H1 (cell line): ENCODE measurements around the gene ZNF619. TPM values are rescaled to one million over a fixed set of nuclear protein-coding genes. Genes with fewer than 3 reads are reported as not detected.

Experiments
- ASH2L ChIP-seq: fragments of 200-600, 300-600 bp; sonication (generic); IDR thresholded peaks from one replicate; pipeline ENCODE4 v1.7.1; 2017; ENCODE audit warnings: low read length
- CTCF ChIP-seq, 3 experiments: IDR thresholded peaks; 1 replicate in 2 of 3; 2 replicates in 1 of 3; pipeline versions ENCODE4 v1.5.1 to v1.6.1; 2011; ENCODE audit warnings: low read length in 3 of 3, mild to moderate bottlenecking in 3 of 3, inconsistent platforms in 2 of 3, low read depth in 1 of 3, moderate library complexity in 1 of 3; ENCODE audit not compliant: insufficient read depth in 1 of 3; ENCODE audit errors: control extremely low read depth in 1 of 3
- GTF2F1 ChIP-seq: IDR thresholded peaks from 2 replicates; pipeline ENCODE4 v1.6.1; 2012; ENCODE audit warnings: low read depth, low read length, improper control_type of control experiment, borderline replicate concordance
- JUND ChIP-seq: IDR thresholded peaks from 2 replicates; pipeline ENCODE4 v1.6.1; 2011; ENCODE audit warnings: mild to moderate bottlenecking, improper control_type of control experiment, low read length
- NANOG ChIP-seq: IDR thresholded peaks from 2 replicates; pipeline ENCODE4 v1.6.1; 2011; ENCODE audit warnings: low read length, low read depth, mild to moderate bottlenecking, inconsistent platforms; ENCODE audit not compliant: insufficient read depth, poor library complexity, severe bottlenecking
- POU5F1 ChIP-seq: IDR thresholded peaks from 2 replicates; pipeline ENCODE4 v1.6.1; 2011; ENCODE audit warnings: low read depth, mild to moderate bottlenecking, low read length, moderate library complexity
- RBBP5 ChIP-seq: IDR thresholded peaks from 2 replicates; pipeline ENCODE4 v1.7.1; 2012; ENCODE audit warnings: low read depth, mild to moderate bottlenecking, inconsistent platforms, low read length, moderate library complexity, borderline replicate concordance
- RFX5 ChIP-seq: IDR thresholded peaks from 2 replicates; pipeline ENCODE4 v1.6.1; 2011; ENCODE audit warnings: low read depth, low read length, improper control_type of control experiment, borderline replicate concordance
- SIX5 ChIP-seq: IDR thresholded peaks from 2 replicates; pipeline ENCODE4 v1.6.1; 2011; ENCODE audit warnings: mild to moderate bottlenecking, low read depth, low read length
- SP1 ChIP-seq: IDR thresholded peaks from 2 replicates; pipeline ENCODE4 v1.6.1; 2011; ENCODE audit warnings: low read depth, low read length
- SP4 ChIP-seq: IDR thresholded peaks from 2 replicates; pipeline ENCODE4 v1.6.1; 2012; ENCODE audit warnings: low read length, inconsistent platforms
- SRF ChIP-seq: IDR thresholded peaks from 2 replicates; pipeline ENCODE4 v1.6.1; 2011; ENCODE audit warnings: mild to moderate bottlenecking, low read depth, low read length, moderate library complexity
- TAF7 ChIP-seq: optimal IDR thresholded peaks from 2 replicates; pipeline ENCODE3; 2011; ENCODE audit warnings: low read depth, mild to moderate bottlenecking, inconsistent platforms, low read length, moderate library complexity, borderline replicate concordance
- USF2 ChIP-seq: IDR thresholded peaks from 2 replicates; pipeline ENCODE4 v1.6.1; 2011; ENCODE audit warnings: low read length, improper control_type of control experiment
- polyA plus RNA-seq, 7 experiments: library from polyadenylated mRNA; depleted of rRNA in 3 of 7; stranded (reverse) in 5 of 7; unstranded in 2 of 7; fragments of >200 nt in 5 of 7; fragments of 200-250 nt in 2 of 7; gene quantifications; 1 replicate in 5 of 7; 2 replicates in 1 of 7; 4 replicates in 1 of 7; pipeline versions ENCODE4 v1.2.1 to v1.2.3, GENCODE V29; 2011 to 2013; ENCODE audit warnings: missing spikeins in 2 of 7, mixed read lengths in 2 of 7
- total RNA-seq: library from RNA; stranded (reverse); fragmentation: NEBNext Ultra II Directional; extraction: Animal tissue kit (Norgen Biotek cat#: 25700); gene quantifications from 2 replicates; pipeline ENCODE4 v1.2.1, GENCODE V29; 2021

The ZNF619 gene
- total and polyA plus RNA-seq, 2 of the 8 experiments (the other 6 are each of a cell fraction or from before 2014, with no cell fraction given): 2.3 to 8.2 TPM

GRCh38 chr3:40452876-40453730, 23.8 kb upstream of the ZNF619 start (continued):
- peak in 1 of 3 experiments; percentile 4; a peak in 2 of 4 replicates for TF ChIP-seq CTCF (IDR thresholded peaks at IDR 0.05; ENCODE audit: control extremely low read depth in 1 of 3, insufficient read depth in 1 of 3, low read depth in 1 of 3, low read length in 3 of 3)
- TF ChIP-seq TAF7: peak; percentile 21
- peak; percentile 65 for TF ChIP-seq ASH2L
- TF ChIP-seq GTF2F1: no peak
- TF ChIP-seq RBBP5: peak; percentile 86; the same call in 1 of the 2 replicates
- peak; percentile 91 for TF ChIP-seq JUND
- TF ChIP-seq USF2: no peak
- no peak for TF ChIP-seq NANOG
- no peak for TF ChIP-seq SRF
- TF ChIP-seq SP4: no peak
- peak; percentile 69 for TF ChIP-seq SP1
- TF ChIP-seq SIX5: 0 out of 2 replicates have a peak, but pooled peaks have one; percentile 5
- no peak for TF ChIP-seq RFX5
- TF ChIP-seq POU5F1: no peak
